Measurements from ENCODE around the gene SPO11.
A peak's percentile ranks its signal among the peaks of the same experiment; 100 is the strongest.

SPO11 gene

GRCh38 chr20:57386762-57387161 lies 57.2 kb downstream of the SPO11 start:
- H3K4me3 ChIP-seq (ENCODE audit: low read length in 2 of 2), result no peak overlapping the region
- WGBS, 2 donors (ENCODE audit: extremely low coverage in 2 of 2, insufficient read length in 2 of 2, insufficient replicate concordance in 1 of 2), result no CpG with 5 or more reads among the region's 4 CpGs
- no peak for DNase-seq (ENCODE audit: low spot score)

GRCh38 chr20:57387463-57387862 lies 57.9 kb downstream of the SPO11 start:
- Histone ChIP-seq H3K14ac (ENCODE audit: low read length) (no peak overlapping the region), H3K18ac (ENCODE audit: low read length) (no peak overlapping the region), H3K79me1 (ENCODE audit: low read depth, low read length) (no peaks in the 10 kb centered on the region), H4K91ac (ENCODE audit: low read depth, low read length, poor library complexity) (no peak overlapping the region), H3K27me3 (ENCODE audit: control insufficient read depth in 3 of 3, insufficient read depth in 3 of 3, low read depth in 1 of 3, low read length in 3 of 3) (peaks cover 0 to 16% (median 6%) of the 10 kb centered on the region in 3 experiments), H2BK120ac (ENCODE audit: low read depth, low read length) (no peak overlapping the region), H3K4me3 (ENCODE audit: low read length in 2 of 2) (no peak overlapping the region), H3K4ac (ENCODE audit: low read length) (no peak overlapping the region), H2BK15ac (ENCODE audit: low read length) (no peak overlapping the region), H2AFZ (ENCODE audit: low read length) (no peak overlapping the region), H3K27ac (replicated peaks; ENCODE audit: low read length) (no peak overlapping the region), H4K8ac (ENCODE audit: low read depth, low read length) (no peak overlapping the region), H3K4me1 (ENCODE audit: control insufficient read depth in 2 of 2, insufficient read depth in 1 of 2, low read depth in 1 of 2, low read length in 2 of 2) (peaks cover 10 to 11% of the 10 kb centered on the region in 2 donors), H2BK5ac (ENCODE audit: low read length) (no peak overlapping the region), H2BK12ac (ENCODE audit: low read length) (no peak overlapping the region), H3K4me2 (ENCODE audit: insufficient read depth, low read length, poor library complexity, severe bottlenecking) (no peak overlapping the region), H3K36me3 (replicated peaks in 1 of 2; ENCODE audit: control insufficient read depth in 2 of 2, insufficient read depth in 2 of 2, low read length in 2 of 2) (peaks cover 3% of the 10 kb centered on the region in 2 donors), H3K9me3 (replicated peaks in 1 of 2; ENCODE audit: control insufficient read depth in 2 of 2, insufficient read depth in 1 of 2, low read depth in 1 of 2, low read length in 2 of 2) (no peaks in the 10 kb centered on the region), H3K23ac (ENCODE audit: low read depth, low read length, poor library complexity) (no peak overlapping the region), H3K9ac (ENCODE audit: low read depth, low read length, poor library complexity) (no peak overlapping the region), H2AK5ac (ENCODE audit: low read depth, low read length) (no peak overlapping the region)
- DNase-seq (ENCODE audit: low spot score), result no peak
- WGBS, 2 donors (ENCODE audit: extremely low coverage in 2 of 2, insufficient read length in 2 of 2, insufficient replicate concordance in 1 of 2), result no CpG with 5 or more reads among the region's 8 CpGs

More at GRCh38 chr20:57386762-57387161, 57.2 kb downstream of the SPO11 start:
- H3K4me1 ChIP-seq (ENCODE audit: control insufficient read depth in 2 of 2, insufficient read depth in 1 of 2, low read depth in 1 of 2, low read length in 2 of 2), result peaks cover 10% of the 10 kb centered on the region in 2 donors
- H2BK120ac ChIP-seq (ENCODE audit: low read depth, low read length), result no peak overlapping the region
- no peak overlapping the region for H2AK5ac ChIP-seq (ENCODE audit: low read depth, low read length)
- no peak overlapping the region for H2BK15ac ChIP-seq (ENCODE audit: low read length)
- H3K79me1 ChIP-seq (ENCODE audit: low read depth, low read length), result no peaks in the 10 kb centered on the region
- no peak overlapping the region for H3K14ac ChIP-seq (ENCODE audit: low read length)
- H3K9me3 ChIP-seq (replicated peaks in 1 of 2; ENCODE audit: control insufficient read depth in 2 of 2, insufficient read depth in 1 of 2, low read depth in 1 of 2, low read length in 2 of 2), result no peaks in the 10 kb centered on the region
- no peak overlapping the region for H3K9ac ChIP-seq (ENCODE audit: low read depth, low read length, poor library complexity)
- no peak overlapping the region for H2BK5ac ChIP-seq (ENCODE audit: low read length)
- no peak overlapping the region for H3K18ac ChIP-seq (ENCODE audit: low read length)
- H3K4ac ChIP-seq (ENCODE audit: low read length), result no peak overlapping the region
- H3K36me3 ChIP-seq (replicated peaks in 1 of 2; ENCODE audit: control insufficient read depth in 2 of 2, insufficient read depth in 2 of 2, low read length in 2 of 2), result peaks cover 3% of the 10 kb centered on the region in 2 donors
- no peak overlapping the region for H4K91ac ChIP-seq (ENCODE audit: low read depth, low read length, poor library complexity)
- peaks cover 0 to 16% (median 6%) of the 10 kb centered on the region in 3 experiments for H3K27me3 ChIP-seq (ENCODE audit: control insufficient read depth in 3 of 3, insufficient read depth in 3 of 3, low read depth in 1 of 3, low read length in 3 of 3)
- no peak overlapping the region for H4K8ac ChIP-seq (ENCODE audit: low read depth, low read length)
- no peak overlapping the region for H2BK12ac ChIP-seq (ENCODE audit: low read length)
- peak overlapping the region; percentile 52 for H3K23ac ChIP-seq (ENCODE audit: low read depth, low read length, poor library complexity)
- H2AFZ ChIP-seq (ENCODE audit: low read length), result no peak overlapping the region
- no peak overlapping the region for H3K4me2 ChIP-seq (ENCODE audit: insufficient read depth, low read length, poor library complexity, severe bottlenecking)
- H3K27ac ChIP-seq (replicated peaks; ENCODE audit: low read length), result no peak overlapping the region

GRCh38 chr20:57387945-57388371 lies 58.4 kb downstream of the SPO11 start:
- DNase-seq (ENCODE audit: low spot score), result no peak

GRCh38 chr20:57388953-57389694 lies 59.5 kb downstream of the SPO11 start:
- Histone ChIP-seq H3K18ac (ENCODE audit: low read length) (peak overlapping the region; percentile 97), H3K4me2 (ENCODE audit: insufficient read depth, low read length, poor library complexity, severe bottlenecking) (peak overlapping the region; percentile 78), H3K27me3 (ENCODE audit: control insufficient read depth in 3 of 3, insufficient read depth in 3 of 3, low read depth in 1 of 3, low read length in 3 of 3) (peaks cover 0 to 16% (median 6%) of the 10 kb centered on the region in 3 experiments), H3K9ac (ENCODE audit: low read depth, low read length, poor library complexity) (no peak overlapping the region), H3K4me3 (ENCODE audit: low read length in 2 of 2) (peak overlapping the region in 1 of 2 donors; percentile 68), H2AFZ (ENCODE audit: low read length) (peak overlapping the region; percentile 91), H3K4ac (ENCODE audit: low read length) (no peak overlapping the region), H4K8ac (ENCODE audit: low read depth, low read length) (no peak overlapping the region), H2BK15ac (ENCODE audit: low read length) (peak overlapping the region; percentile 100), H3K27ac (replicated peaks; ENCODE audit: low read length) (no peak overlapping the region), H3K36me3 (replicated peaks in 1 of 2; ENCODE audit: control insufficient read depth in 2 of 2, insufficient read depth in 2 of 2, low read length in 2 of 2) (peaks cover 11 to 18% of the 10 kb centered on the region in 2 donors), H3K9me3 (replicated peaks in 1 of 2; ENCODE audit: control insufficient read depth in 2 of 2, insufficient read depth in 1 of 2, low read depth in 1 of 2, low read length in 2 of 2) (no peaks in the 10 kb centered on the region), H4K91ac (ENCODE audit: low read depth, low read length, poor library complexity) (no peak overlapping the region), H3K14ac (ENCODE audit: low read length) (no peak overlapping the region), H2BK5ac (ENCODE audit: low read length) (no peak overlapping the region), H2AK5ac (ENCODE audit: low read depth, low read length) (peak overlapping the region; percentile 98), H2BK120ac (ENCODE audit: low read depth, low read length) (peak overlapping the region; percentile 74), H3K23ac (ENCODE audit: low read depth, low read length, poor library complexity) (peak overlapping the region; percentile 89), H3K4me1 (ENCODE audit: control insufficient read depth in 2 of 2, insufficient read depth in 1 of 2, low read depth in 1 of 2, low read length in 2 of 2) (peaks cover 19 to 21% of the 10 kb centered on the region in 2 donors), H2BK12ac (ENCODE audit: low read length) (no peak overlapping the region), H3K79me1 (ENCODE audit: low read depth, low read length) (peaks cover 7% of the 10 kb centered on the region)
- DNase-seq (ENCODE audit: low spot score), result peak; percentile 52
- no CpG with 5 or more reads among the region's 57 CpGs for WGBS, 2 donors (ENCODE audit: extremely low coverage in 2 of 2, insufficient read length in 2 of 2, insufficient replicate concordance in 1 of 2)

More at GRCh38 chr20:57387945-57388371, 58.4 kb downstream of the SPO11 start:
- H3K23ac ChIP-seq (ENCODE audit: low read depth, low read length, poor library complexity), result no peak overlapping the region
- H2BK5ac ChIP-seq (ENCODE audit: low read length), result no peak overlapping the region
- no peak overlapping the region for H4K8ac ChIP-seq (ENCODE audit: low read depth, low read length)
- H3K9me3 ChIP-seq (replicated peaks in 1 of 2; ENCODE audit: control insufficient read depth in 2 of 2, insufficient read depth in 1 of 2, low read depth in 1 of 2, low read length in 2 of 2), result no peaks in the 10 kb centered on the region
- no peak overlapping the region for H2BK15ac ChIP-seq (ENCODE audit: low read length)
- H3K4me1 ChIP-seq (ENCODE audit: control insufficient read depth in 2 of 2, insufficient read depth in 1 of 2, low read depth in 1 of 2, low read length in 2 of 2), result peaks cover 13 to 14% of the 10 kb centered on the region in 2 donors
- WGBS, 2 donors (ENCODE audit: extremely low coverage in 2 of 2, insufficient read length in 2 of 2, insufficient replicate concordance in 1 of 2), result no CpG with 5 or more reads among the region's 7 CpGs
- H3K27ac ChIP-seq (replicated peaks; ENCODE audit: low read length), result no peak overlapping the region
- H3K14ac ChIP-seq (ENCODE audit: low read length), result no peak overlapping the region
- H2AK5ac ChIP-seq (ENCODE audit: low read depth, low read length), result no peak overlapping the region
- no peak overlapping the region for H2AFZ ChIP-seq (ENCODE audit: low read length)
- no peak overlapping the region for H4K91ac ChIP-seq (ENCODE audit: low read depth, low read length, poor library complexity)
- H3K79me1 ChIP-seq (ENCODE audit: low read depth, low read length), result no peaks in the 10 kb centered on the region
- no peak overlapping the region for H2BK120ac ChIP-seq (ENCODE audit: low read depth, low read length)
- H3K18ac ChIP-seq (ENCODE audit: low read length), result no peak overlapping the region
- peaks cover 4 to 7% of the 10 kb centered on the region in 2 donors for H3K36me3 ChIP-seq (replicated peaks in 1 of 2; ENCODE audit: control insufficient read depth in 2 of 2, insufficient read depth in 2 of 2, low read length in 2 of 2)
- H3K4me3 ChIP-seq (ENCODE audit: low read length in 2 of 2), result no peak overlapping the region
- H3K4me2 ChIP-seq (ENCODE audit: insufficient read depth, low read length, poor library complexity, severe bottlenecking), result no peak overlapping the region
- H3K9ac ChIP-seq (ENCODE audit: low read depth, low read length, poor library complexity), result no peak overlapping the region
- no peak overlapping the region for H3K4ac ChIP-seq (ENCODE audit: low read length)
- peaks cover 0 to 16% (median 6%) of the 10 kb centered on the region in 3 experiments for H3K27me3 ChIP-seq (ENCODE audit: control insufficient read depth in 3 of 3, insufficient read depth in 3 of 3, low read depth in 1 of 3, low read length in 3 of 3)
- H2BK12ac ChIP-seq (ENCODE audit: low read length), result no peak overlapping the region
